ENCODE data around the gene SEMA3F. TPM values are rescaled to one million over a fixed set of nuclear protein-coding genes. Genes with fewer than 3 reads are reported as not detected.

The SEMA3F gene
- polyA plus RNA-seq (2013, experiment 1 of 2) = 23.6 TPM
- 23.0 TPM for polyA plus RNA-seq (2013, experiment 2 of 2)

- H2BK15ac ChIP-seq (ENCODE audit: low read depth, poor library complexity, severe bottlenecking) = peak within 1 kb of the TSS; percentile 45
- H3K36me3 ChIP-seq (ENCODE audit: control insufficient read depth in 1 of 2, insufficient read depth in 2 of 2, low read depth in 1 of 2, low read length in 2 of 2) = peaks cover 0 to 6% of the 10 kb centered on the region in 2 experiments
- H3K14ac ChIP-seq (ENCODE audit: low read length in 2 of 2) = peak within 1 kb of the TSS in 1 of 2 experiments; percentile 84
- peak within 1 kb of the TSS in 1 of 2 experiments; percentile 37 for H2BK12ac ChIP-seq (ENCODE audit: low read length in 2 of 2)
- H3K79me1 ChIP-seq (replicated peaks; ENCODE audit: low read length, poor library complexity, severe bottlenecking) = peaks cover 3% of the 10 kb centered on the region
- peak; percentile 74 for DNase-seq
- H3K23ac ChIP-seq (ENCODE audit: low read length in 2 of 2) = peak within 1 kb of the TSS in 1 of 2 experiments; percentile 51
- H3K4me2 ChIP-seq (ENCODE audit: low read length, poor library complexity, severe bottlenecking) = peak within 1 kb of the TSS; percentile 66
- H3K18ac ChIP-seq (ENCODE audit: low read depth in 1 of 2, low read length in 2 of 2) = peak within 1 kb of the TSS; percentile 12 to 52
- H3K4me3 ChIP-seq (ENCODE audit: insufficient read depth in 1 of 2, low read depth in 1 of 2, low read length in 2 of 2) = peak within 1 kb of the TSS; percentile 47 to 64
- peak within 1 kb of the TSS; percentile 39 for H4K91ac ChIP-seq (ENCODE audit: low read length)
- no peak within 1 kb of the TSS for H3K27ac ChIP-seq (ENCODE audit: low read length, poor library complexity, severe bottlenecking)
- no peak within 1 kb of the TSS for H2BK120ac ChIP-seq (ENCODE audit: low read depth, low read length)
- WGBS = 0% methylated on average over 21 of the region's 98 CpGs
- H2AFZ ChIP-seq (ENCODE audit: low read depth, low read length) = no peak within 1 kb of the TSS
- H2BK5ac ChIP-seq (ENCODE audit: low read depth, low read length, poor library complexity, severe bottlenecking) = no peak within 1 kb of the TSS
- peaks cover 36% of the 10 kb centered on the region for H3K4me1 ChIP-seq (ENCODE audit: control insufficient read depth, insufficient read depth, low read depth, low read length)
- peak within 1 kb of the TSS in 1 of 2 experiments; percentile 57 for H3K4ac ChIP-seq (ENCODE audit: low read depth in 1 of 2, low read length in 2 of 2)
- H2AK5ac ChIP-seq (ENCODE audit: low read length, severe bottlenecking) = no peak within 1 kb of the TSS
- H3K27me3 ChIP-seq (ENCODE audit: control insufficient read depth in 1 of 2, insufficient read depth in 1 of 2, low read length in 2 of 2) = peaks cover 37 to 57% of the 10 kb centered on the region in 2 experiments
- no peak within 1 kb of the TSS for H4K8ac ChIP-seq (ENCODE audit: low read length)
- H3K9ac ChIP-seq (ENCODE audit: low read length) = no peak within 1 kb of the TSS
- no peaks in the 10 kb centered on the region for H3K9me3 ChIP-seq (ENCODE audit: control insufficient read depth, low read length)
Measured at GRCh38 chr3:50154840-50155490, at the start of gene SEMA3F. SEMA3F (plus strand) TSS chr3:50155324; CDS start chr3:50159623, 4,299 bp downstream.

GRCh38 chr3:50111757-50112156 lies 43.4 kb upstream of the SEMA3F start:
- Histone ChIP-seq H3K79me1 (replicated peaks; ENCODE audit: low read length, poor library complexity, severe bottlenecking) (peaks cover 19% of the 10 kb centered on the region), H3K27me3 (ENCODE audit: control insufficient read depth in 1 of 2, insufficient read depth in 1 of 2, low read length in 2 of 2) (no peaks in the 10 kb centered on the region), H3K4me1 (ENCODE audit: control insufficient read depth, insufficient read depth, low read depth, low read length) (peaks cover 2% of the 10 kb centered on the region), H3K4me2 (ENCODE audit: low read length, poor library complexity, severe bottlenecking) (no peak overlapping the region), H2BK15ac (ENCODE audit: low read depth, poor library complexity, severe bottlenecking) (no peak overlapping the region), H2BK120ac (ENCODE audit: low read depth, low read length) (no peak overlapping the region), H3K36me3 (ENCODE audit: control insufficient read depth in 1 of 2, insufficient read depth in 2 of 2, low read depth in 1 of 2, low read length in 2 of 2) (peaks cover 76 to 97% of the 10 kb centered on the region in 2 experiments), H3K18ac (ENCODE audit: low read depth in 1 of 2, low read length in 2 of 2) (no peak overlapping the region), H2AK5ac (ENCODE audit: low read length, severe bottlenecking) (no peak overlapping the region), H4K8ac (ENCODE audit: low read length) (no peak overlapping the region), H4K91ac (ENCODE audit: low read length) (no peak overlapping the region), H3K23ac (ENCODE audit: low read length in 2 of 2) (no peak overlapping the region), H3K4me3 (ENCODE audit: insufficient read depth in 1 of 2, low read depth in 1 of 2, low read length in 2 of 2) (no peak overlapping the region), H3K4ac (ENCODE audit: low read depth in 1 of 2, low read length in 2 of 2) (no peak overlapping the region), H2BK12ac (ENCODE audit: low read length in 2 of 2) (no peak overlapping the region), H2AFZ (ENCODE audit: low read depth, low read length) (no peak overlapping the region), H3K14ac (ENCODE audit: low read length in 2 of 2) (no peak overlapping the region), H3K27ac (ENCODE audit: low read length, poor library complexity, severe bottlenecking) (no peak overlapping the region), H3K9ac (ENCODE audit: low read length) (no peak overlapping the region), H2BK5ac (ENCODE audit: low read depth, low read length, poor library complexity, severe bottlenecking) (no peak overlapping the region), H3K9me3 (ENCODE audit: control insufficient read depth, low read length) (no peaks in the 10 kb centered on the region)
- 100% methylated on average over 2 of the region's 5 CpGs for WGBS
- DNase-seq = no peak

- H2AFZ ChIP-seq (ENCODE audit: low read depth, low read length) = no peak overlapping the region
- H3K36me3 ChIP-seq (ENCODE audit: control insufficient read depth in 1 of 2, insufficient read depth in 2 of 2, low read depth in 1 of 2, low read length in 2 of 2) = peaks cover 76 to 97% of the 10 kb centered on the region in 2 experiments
- no peak overlapping the region for H4K8ac ChIP-seq (ENCODE audit: low read length)
- peaks cover 18% of the 10 kb centered on the region for H3K79me1 ChIP-seq (replicated peaks; ENCODE audit: low read length, poor library complexity, severe bottlenecking)
- WGBS = 96% methylated on average over 3 of the region's 3 CpGs
- peaks cover 2% of the 10 kb centered on the region for H3K4me1 ChIP-seq (ENCODE audit: control insufficient read depth, insufficient read depth, low read depth, low read length)
- no peak overlapping the region for H3K4ac ChIP-seq (ENCODE audit: low read depth in 1 of 2, low read length in 2 of 2)
- no peak overlapping the region for H2AK5ac ChIP-seq (ENCODE audit: low read length, severe bottlenecking)
- H3K9me3 ChIP-seq (ENCODE audit: control insufficient read depth, low read length) = no peaks in the 10 kb centered on the region
- H3K4me3 ChIP-seq (ENCODE audit: insufficient read depth in 1 of 2, low read depth in 1 of 2, low read length in 2 of 2) = no peak overlapping the region
- H2BK5ac ChIP-seq (ENCODE audit: low read depth, low read length, poor library complexity, severe bottlenecking) = no peak overlapping the region
- H4K91ac ChIP-seq (ENCODE audit: low read length) = no peak overlapping the region
- H3K14ac ChIP-seq (ENCODE audit: low read length in 2 of 2) = no peak overlapping the region
- DNase-seq = peak; percentile 35
- no peak overlapping the region for H3K9ac ChIP-seq (ENCODE audit: low read length)
- no peak overlapping the region for H3K23ac ChIP-seq (ENCODE audit: low read length in 2 of 2)
- no peak overlapping the region for H2BK120ac ChIP-seq (ENCODE audit: low read depth, low read length)
- H3K27me3 ChIP-seq (ENCODE audit: control insufficient read depth in 1 of 2, insufficient read depth in 1 of 2, low read length in 2 of 2) = no peaks in the 10 kb centered on the region
- H3K4me2 ChIP-seq (ENCODE audit: low read length, poor library complexity, severe bottlenecking) = no peak overlapping the region
- no peak overlapping the region for H3K18ac ChIP-seq (ENCODE audit: low read depth in 1 of 2, low read length in 2 of 2)
- H3K27ac ChIP-seq (ENCODE audit: low read length, poor library complexity, severe bottlenecking) = no peak overlapping the region
- H2BK15ac ChIP-seq (ENCODE audit: low read depth, poor library complexity, severe bottlenecking) = no peak overlapping the region
- H2BK12ac ChIP-seq (ENCODE audit: low read length in 2 of 2) = no peak overlapping the region
Measured at GRCh38 chr3:50112462-50112861, 42.7 kb upstream of the SEMA3F start.

- H3K4me1 ChIP-seq (ENCODE audit: control insufficient read depth, insufficient read depth, low read depth, low read length) = peaks cover 4% of the 10 kb centered on the region
- H3K23ac ChIP-seq (ENCODE audit: low read length in 2 of 2) = no peak overlapping the region
- H2BK120ac ChIP-seq (ENCODE audit: low read depth, low read length) = no peak overlapping the region
- H3K9me3 ChIP-seq (ENCODE audit: control insufficient read depth, low read length) = no peaks in the 10 kb centered on the region
- no peak overlapping the region for H2AFZ ChIP-seq (ENCODE audit: low read depth, low read length)
- no peaks in the 10 kb centered on the region for H3K27me3 ChIP-seq (ENCODE audit: control insufficient read depth in 1 of 2, insufficient read depth in 1 of 2, low read length in 2 of 2)
- no peak overlapping the region for H2BK15ac ChIP-seq (ENCODE audit: low read depth, poor library complexity, severe bottlenecking)
- no peak for DNase-seq
- peaks cover 87 to 88% of the 10 kb centered on the region in 2 experiments for H3K36me3 ChIP-seq (ENCODE audit: control insufficient read depth in 1 of 2, insufficient read depth in 2 of 2, low read depth in 1 of 2, low read length in 2 of 2)
- no peak overlapping the region for H2BK12ac ChIP-seq (ENCODE audit: low read length in 2 of 2)
- no peak overlapping the region for H4K8ac ChIP-seq (ENCODE audit: low read length)
- H2BK5ac ChIP-seq (ENCODE audit: low read depth, low read length, poor library complexity, severe bottlenecking) = no peak overlapping the region
- no peak overlapping the region for H3K4me3 ChIP-seq (ENCODE audit: insufficient read depth in 1 of 2, low read depth in 1 of 2, low read length in 2 of 2)
- H3K18ac ChIP-seq (ENCODE audit: low read depth in 1 of 2, low read length in 2 of 2) = no peak overlapping the region
- 97% methylated on average over 8 of the region's 8 CpGs for WGBS
- H3K79me1 ChIP-seq (replicated peaks; ENCODE audit: low read length, poor library complexity, severe bottlenecking) = peaks cover 9% of the 10 kb centered on the region
- H3K4me2 ChIP-seq (ENCODE audit: low read length, poor library complexity, severe bottlenecking) = no peak overlapping the region
- H3K14ac ChIP-seq (ENCODE audit: low read length in 2 of 2) = no peak overlapping the region
- no peak overlapping the region for H3K4ac ChIP-seq (ENCODE audit: low read depth in 1 of 2, low read length in 2 of 2)
- H3K27ac ChIP-seq (ENCODE audit: low read length, poor library complexity, severe bottlenecking) = no peak overlapping the region
- H2AK5ac ChIP-seq (ENCODE audit: low read length, severe bottlenecking) = no peak overlapping the region
- no peak overlapping the region for H4K91ac ChIP-seq (ENCODE audit: low read length)
- no peak overlapping the region for H3K9ac ChIP-seq (ENCODE audit: low read length)
Measured at GRCh38 chr3:50117120-50117519, 38.0 kb upstream of the SEMA3F start.
